Neural progenitor cell (in vitro differentiated cells): Measurements from ENCODE around the gene STEAP1B. TPM values are rescaled to one million over a fixed set of nuclear protein-coding genes. Genes with fewer than 3 reads are reported as not detected.

Experiments used
- DNase-seq: peaks from one replicate; pipeline ENCODE4 v3.0.0-alpha.2; 2016; ENCODE audit warnings: low spot score
- H2AFZ ChIP-seq: fragments of 200-600 bp; sonication (generic); replicated peaks from 2 replicates; pipeline ENCODE4 v1.6.1; 2016; ENCODE audit warnings: antibody characterized with exemption
- H3F3A ChIP-seq: fragments of 200-600 bp; sonication (generic); 2 replicates; pipeline ENCODE4 v1.6.1; 2016; ENCODE audit warnings: antibody characterized with exemption, low read depth
- H3K27ac ChIP-seq: fragments of 200-600 bp; sonication (generic); 2 replicates; pipeline ENCODE4 v1.5.1; 2016; ENCODE audit warnings: mild to moderate bottlenecking
- H3K27me3 ChIP-seq: fragments of 200-600 bp; sonication (generic); 2 replicates; pipeline ENCODE4 v1.6.1; 2016; ENCODE audit warnings: mild to moderate bottlenecking, moderate library complexity
- H3K36me3 ChIP-seq: fragments of 200-600 bp; sonication (generic); 2 replicates; pipeline ENCODE4 v1.5.1; 2016
- H3K4me1 ChIP-seq: fragments of 200-600 bp; sonication (generic); 2 replicates; pipeline ENCODE4 v1.6.1; 2016; ENCODE audit warnings: mixed run types
- H3K4me2 ChIP-seq: fragments of 200-600 bp; sonication (generic); 2 replicates; pipeline ENCODE4 v1.6.1; 2016
- H3K4me3 ChIP-seq: fragments of 200-600 bp; sonication (generic); 2 replicates; pipeline ENCODE4 v1.5.1; 2016
- H3K79me2 ChIP-seq: fragments of 200-600 bp; sonication (generic); 2 replicates; pipeline ENCODE4 v1.6.1; 2016; ENCODE audit warnings: low read depth
- H3K9ac ChIP-seq: fragments of 200-600 bp; sonication (generic); 2 replicates; pipeline ENCODE4 v1.6.1; 2016
- H3K9me3 ChIP-seq: fragments of 200-600 bp; sonication (generic); 2 replicates; pipeline ENCODE4 v1.5.1; 2016; ENCODE audit warnings: low read depth
- H4K20me1 ChIP-seq: fragments of 200-600 bp; sonication (generic); 2 replicates; pipeline ENCODE4 v1.6.1; 2016; ENCODE audit warnings: low read depth
- H3K27ac Mint-ChIP-seq: 3 replicates; pipeline ENCODE4 v1.8.0; 2021; ENCODE audit warnings: mixed read lengths
- H3K27me3 Mint-ChIP-seq: 2 replicates; pipeline ENCODE4 v1.8.0; 2022; ENCODE audit warnings: low read depth, mild to moderate bottlenecking, inconsistent platforms, moderate library complexity, mixed read lengths; ENCODE audit not compliant: insufficient read depth
- H3K36me3 Mint-ChIP-seq: 3 replicates; pipeline ENCODE4 v1.8.0; 2021; ENCODE audit warnings: mixed read lengths
- H3K4me1 Mint-ChIP-seq: 3 replicates; pipeline ENCODE4 v1.8.0; 2021; ENCODE audit warnings: mixed read lengths
- H3K4me3 Mint-ChIP-seq: 3 replicates; pipeline ENCODE4 v1.8.0; 2021; ENCODE audit warnings: mild to moderate bottlenecking, moderate library complexity, mixed read lengths
- H3K9me3 Mint-ChIP-seq: 3 replicates; pipeline ENCODE4 v1.8.0; 2020; ENCODE audit warnings: mixed read lengths
- EZH2 ChIP-seq: fragments of 200-600 bp; sonication (generic); IDR thresholded peaks from 2 replicates; pipeline ENCODE4 v1.6.1; 2017; ENCODE audit warnings: antibody characterized with exemption, mild to moderate bottlenecking, moderate library complexity
- EZH2phosphoT487 ChIP-seq: fragments of 200-600 bp; sonication (generic); IDR thresholded peaks from 2 replicates; pipeline ENCODE4 v1.6.1; 2017; ENCODE audit warnings: antibody characterized with exemption
- total RNA-seq: library from RNA; depleted of rRNA; stranded (reverse); fragments of >200 nt; gene quantifications from 2 replicates; pipeline ENCODE4 v1.2.3, GENCODE V29; 2015; ENCODE audit warnings: low replicate concordance
- TF ChIP-seq, protein P1 (sequence below): fragments of 200-600 bp; sonication (generic); IDR thresholded peaks from 2 replicates; pipeline ENCODE4 v1.5.1; 2017; ENCODE audit warnings: antibody characterized with exemption, mild to moderate bottlenecking

Gene STEAP1B
- total RNA-seq, 1 donor from 2014 or later, result 1.6 TPM

DNA sequence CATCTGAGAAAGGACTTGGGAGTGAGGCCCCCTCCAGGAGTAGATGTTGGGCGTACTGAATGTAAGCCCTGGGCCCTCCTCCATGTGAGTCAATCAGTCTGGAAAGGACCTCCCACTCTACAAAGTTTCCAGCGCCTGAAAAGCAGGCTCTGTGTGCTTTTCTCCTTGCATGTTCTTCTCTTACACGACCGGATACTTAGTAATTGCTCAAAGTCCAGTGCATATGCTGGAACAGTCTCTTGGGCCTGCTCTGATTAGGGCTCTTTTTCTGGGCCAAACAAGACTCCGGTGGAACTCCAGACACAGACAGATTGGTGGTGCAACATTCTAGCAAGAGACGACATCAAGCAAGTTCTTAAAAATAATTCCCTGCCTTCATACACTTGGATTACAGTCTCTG lies 104.8 kb downstream of the STEAP1B start:
- DNase-seq, result no peak
- Mint-ChIP-seq H3K27me3 (peaks cover 5% of the 10 kb centered on the region), H3K9me3 (no peaks in the 10 kb centered on the region), H3K36me3 (no peaks in the 10 kb centered on the region), H3K4me1 (no peaks in the 10 kb centered on the region), H3K27ac (no peak overlapping the region), H3K4me3 (no peak overlapping the region)
- Histone ChIP-seq H3K27ac (no peak overlapping the region), H3K36me3 (no peaks in the 10 kb centered on the region), H3K4me2 (no peak overlapping the region), H3K4me1 (no peaks in the 10 kb centered on the region), H3F3A (no peaks in the 10 kb centered on the region), H3K27me3 (no peaks in the 10 kb centered on the region), H3K9ac (no peak overlapping the region), H3K4me3 (no peak overlapping the region), H3K79me2 (no peaks in the 10 kb centered on the region), H4K20me1 (no peaks in the 10 kb centered on the region), H3K9me3 (no peaks in the 10 kb centered on the region), H2AFZ (no peak overlapping the region)
- TF ChIP-seq, protein P1, sequence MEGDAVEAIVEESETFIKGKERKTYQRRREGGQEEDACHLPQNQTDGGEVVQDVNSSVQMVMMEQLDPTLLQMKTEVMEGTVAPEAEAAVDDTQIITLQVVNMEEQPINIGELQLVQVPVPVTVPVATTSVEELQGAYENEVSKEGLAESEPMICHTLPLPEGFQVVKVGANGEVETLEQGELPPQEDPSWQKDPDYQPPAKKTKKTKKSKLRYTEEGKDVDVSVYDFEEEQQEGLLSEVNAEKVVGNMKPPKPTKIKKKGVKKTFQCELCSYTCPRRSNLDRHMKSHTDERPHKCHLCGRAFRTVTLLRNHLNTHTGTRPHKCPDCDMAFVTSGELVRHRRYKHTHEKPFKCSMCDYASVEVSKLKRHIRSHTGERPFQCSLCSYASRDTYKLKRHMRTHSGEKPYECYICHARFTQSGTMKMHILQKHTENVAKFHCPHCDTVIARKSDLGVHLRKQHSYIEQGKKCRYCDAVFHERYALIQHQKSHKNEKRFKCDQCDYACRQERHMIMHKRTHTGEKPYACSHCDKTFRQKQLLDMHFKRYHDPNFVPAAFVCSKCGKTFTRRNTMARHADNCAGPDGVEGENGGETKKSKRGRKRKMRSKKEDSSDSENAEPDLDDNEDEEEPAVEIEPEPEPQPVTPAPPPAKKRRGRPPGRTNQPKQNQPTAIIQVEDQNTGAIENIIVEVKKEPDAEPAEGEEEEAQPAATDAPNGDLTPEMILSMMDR, result no peak
- TF ChIP-seq EZH2phosphoT487 (no peak), EZH2 (no peak)

DNA sequence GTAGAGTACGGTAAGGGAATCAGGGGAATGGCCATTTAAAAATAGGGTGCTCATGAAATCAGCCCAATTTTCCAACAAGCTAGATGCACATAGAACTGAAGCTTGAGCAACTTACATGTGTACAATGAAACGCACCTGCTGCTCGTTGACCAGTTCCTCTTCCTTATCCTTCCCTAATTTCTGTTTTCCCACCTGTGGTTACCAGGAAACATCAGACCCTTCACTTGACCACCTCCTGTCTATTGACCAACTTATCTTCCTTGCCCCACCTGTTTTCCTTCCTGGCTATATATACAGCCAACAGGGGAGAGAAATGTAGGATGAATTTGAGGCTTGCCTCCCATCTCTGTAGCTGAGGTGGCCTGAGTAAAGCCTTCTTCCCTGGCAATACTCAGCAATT lies 105.2 kb downstream of the STEAP1B start:
- Mint-ChIP-seq H3K4me1 (no peaks in the 10 kb centered on the region), H3K27ac (no peak overlapping the region), H3K27me3 (peaks cover 5% of the 10 kb centered on the region), H3K36me3 (no peaks in the 10 kb centered on the region), H3K9me3 (no peaks in the 10 kb centered on the region), H3K4me3 (no peak overlapping the region)
- no peaks in the 10 kb centered on the region for H3K79me2 ChIP-seq
- no peaks in the 10 kb centered on the region for H3F3A ChIP-seq
- no peak overlapping the region for H3K27ac ChIP-seq
- H2AFZ ChIP-seq, result no peak overlapping the region
- no peak overlapping the region for H3K4me2 ChIP-seq
- H3K36me3 ChIP-seq, result no peaks in the 10 kb centered on the region
- no peak overlapping the region for H3K9ac ChIP-seq
- no peaks in the 10 kb centered on the region for H3K4me1 ChIP-seq
- no peaks in the 10 kb centered on the region for H3K9me3 ChIP-seq
- DNase-seq, result no peak
- H4K20me1 ChIP-seq, result no peaks in the 10 kb centered on the region
- H3K4me3 ChIP-seq, result no peak overlapping the region
- TF ChIP-seq, protein P1, result no peak
- TF ChIP-seq EZH2 (no peak), EZH2phosphoT487 (no peak)
- no peaks in the 10 kb centered on the region for H3K27me3 ChIP-seq

DNA sequence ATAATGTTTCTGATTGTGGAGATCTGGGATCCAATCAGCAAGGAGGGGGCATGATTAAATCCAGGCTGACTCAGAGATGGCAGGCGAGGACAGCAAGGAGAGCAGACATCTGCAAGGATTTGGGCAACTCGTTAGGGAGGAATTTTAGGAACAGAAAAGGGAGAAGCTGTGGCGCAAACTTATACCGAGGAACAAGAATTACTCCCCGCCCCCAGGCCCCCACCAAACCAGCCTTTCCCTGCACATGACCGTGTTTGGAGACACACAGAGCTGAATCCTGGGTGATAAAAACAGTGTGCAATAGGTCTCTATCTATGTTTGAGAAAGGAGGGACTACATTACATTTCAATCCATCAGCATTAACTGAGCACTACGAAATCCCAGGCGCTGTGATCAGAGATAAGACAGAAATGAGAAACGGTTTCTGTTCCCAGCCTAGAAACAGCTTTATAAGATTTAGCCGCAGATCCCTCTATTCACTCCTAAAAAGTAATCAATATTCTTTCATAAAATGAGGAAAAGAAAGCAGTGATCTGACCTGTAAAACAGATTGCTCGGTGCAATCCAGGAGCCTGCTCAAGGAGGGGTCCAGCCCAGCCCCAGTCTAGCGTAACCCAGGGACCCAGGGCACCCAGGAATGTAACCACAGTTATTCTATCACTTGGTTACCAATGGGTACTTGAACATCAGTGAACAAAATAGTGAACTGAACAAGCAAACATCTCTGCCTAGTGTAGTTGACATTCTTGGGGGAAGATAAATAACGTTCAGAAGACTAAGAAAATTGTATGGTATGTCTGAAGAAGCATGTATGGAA lies 105.9 kb downstream of the STEAP1B start:
- Histone ChIP-seq H3K9ac (no peak overlapping the region), H3K4me1 (no peaks in the 10 kb centered on the region), H3F3A (no peaks in the 10 kb centered on the region), H3K4me3 (no peak overlapping the region), H3K27me3 (no peaks in the 10 kb centered on the region), H3K4me2 (no peak overlapping the region), H3K9me3 (no peaks in the 10 kb centered on the region), H3K36me3 (no peaks in the 10 kb centered on the region), H4K20me1 (no peaks in the 10 kb centered on the region), H3K79me2 (no peaks in the 10 kb centered on the region), H2AFZ (no peak overlapping the region), H3K27ac (no peak overlapping the region)
- H3K9me3 Mint-ChIP-seq, result no peaks in the 10 kb centered on the region
- TF ChIP-seq, protein P1, result no peak
- TF ChIP-seq EZH2, result no peak
- TF ChIP-seq EZH2phosphoT487, result no peak
- DNase-seq, result no peak
- H3K4me1 Mint-ChIP-seq, result no peaks in the 10 kb centered on the region
- H3K27me3 Mint-ChIP-seq, result peaks cover 5% of the 10 kb centered on the region
- no peak overlapping the region for H3K27ac Mint-ChIP-seq
- H3K36me3 Mint-ChIP-seq, result no peaks in the 10 kb centered on the region
- H3K4me3 Mint-ChIP-seq, result no peak overlapping the region
